RPMI7951 (cell line): ENCODE measurements around the gene TMEM263. TPM values are rescaled to one million over a fixed set of nuclear protein-coding genes. Genes with fewer than 3 reads are reported as not detected.
"Not testable (repeated sequence)": the region's sequence is repeated elsewhere in the genome, so short reads cannot be mapped to it uniquely, and the experiment has no call there.

Source experiments
- DNase-seq: peaks from one replicate; pipeline ENCODE4 v3.0.0-alpha.2; 2012; ENCODE audit warnings: low read depth
- total RNA-seq: library from RNA; depleted of rRNA; stranded (reverse); fragments of >200 nt; shearing (Covaris generic); gene quantifications from 2 replicates; pipeline ENCODE4 v1.2.3, GENCODE V29; 2014; rRNA removed

Gene TMEM263
- total RNA-seq, 1 experiment from 2014 or later, result 60.6 TPM

GRCh38 chr12:106986625-106987389, 31.1 kb downstream of the TMEM263 start, which contains the start of gene MTERF2:
Gene MTERF2, minus strand, starts transcription at chr12:106987146. Its CDS starts 8,432 bp downstream, at chr12:106978714.
- peak; percentile 94 for DNase-seq

DNA sequence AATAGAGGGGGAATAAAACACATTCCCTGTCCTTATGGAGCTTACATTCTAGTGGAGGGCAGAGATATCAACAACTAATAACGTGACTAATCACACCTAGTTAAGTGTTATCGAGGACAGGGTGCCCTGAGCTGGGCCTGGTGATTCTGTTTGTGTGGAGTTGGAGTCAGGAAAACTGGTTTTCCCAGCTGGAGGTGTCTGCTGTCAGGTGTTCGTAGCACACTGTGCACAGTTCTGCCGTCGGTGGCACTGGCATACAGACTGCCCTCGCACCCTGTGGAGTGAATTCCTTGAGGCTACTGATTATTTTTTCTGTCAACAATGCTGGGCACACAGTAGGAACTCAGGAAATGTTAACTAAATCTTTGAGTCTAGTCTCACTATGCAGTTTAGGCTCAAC, 32.1 kb downstream of the TMEM263 start:
- DNase-seq, result no peak

DNA sequence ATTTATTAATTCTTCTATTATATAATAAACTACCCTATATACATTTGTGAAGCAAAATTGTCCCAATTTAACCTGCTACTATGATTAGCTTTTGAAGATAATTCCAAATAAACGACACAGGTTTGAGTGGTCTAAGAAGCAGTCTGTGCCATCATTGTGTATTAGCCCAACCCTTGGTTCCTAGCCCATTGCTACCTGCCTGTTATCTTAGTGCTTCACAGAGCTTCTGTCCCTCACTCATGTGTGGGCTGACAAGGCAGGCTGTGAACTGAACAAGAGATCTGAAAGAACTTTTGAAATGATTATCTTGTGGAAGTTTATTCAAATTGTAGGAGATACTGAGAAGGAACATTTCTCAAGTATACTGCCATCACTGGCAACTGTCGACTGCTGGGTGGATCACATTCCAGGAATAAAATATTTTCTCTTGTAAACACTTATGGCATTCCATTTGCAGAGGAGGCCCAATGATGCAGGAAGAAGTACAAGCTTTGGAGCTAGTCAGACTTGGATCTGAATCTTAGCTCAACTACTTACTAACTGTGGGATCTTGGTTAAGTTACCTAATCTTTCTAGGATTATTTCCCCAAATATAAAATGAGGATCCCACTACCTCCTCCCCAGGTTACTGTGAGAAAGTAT, 39.0 kb downstream of the TMEM263 start:
- DNase-seq, result no peak

DNA sequence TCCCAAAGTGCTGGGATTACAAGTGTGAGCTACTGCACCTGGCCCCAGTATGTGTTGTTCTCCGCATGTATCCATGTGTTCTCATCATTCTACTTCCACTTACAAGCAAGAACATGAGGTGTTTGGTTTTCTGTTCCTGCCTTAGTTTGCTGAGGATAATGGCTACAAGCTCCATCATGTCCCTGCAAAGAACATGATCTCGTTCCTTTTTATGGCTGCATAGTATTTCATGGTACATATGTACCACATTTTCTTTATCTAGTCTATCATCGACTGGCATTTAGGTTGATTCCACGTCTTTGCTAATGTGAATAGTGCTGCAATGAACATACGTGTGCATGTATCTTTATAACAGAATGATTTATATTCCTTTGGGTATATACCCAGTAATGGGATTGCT, 40.4 kb downstream of the TMEM263 start:
- DNase-seq, result not testable (repeated sequence)

GRCh38 chr12:106997916-106998315, 42.2 kb downstream of the TMEM263 start:
- no peak for DNase-seq

- no peak for DNase-seq
These were observed 43.7 kb downstream of the TMEM263 start for GRCh38 chr12:106999446-106999845.

GRCh38 chr12:107002665-107003064, 47.0 kb downstream of the TMEM263 start:
- DNase-seq, result not testable (repeated sequence)

DNA sequence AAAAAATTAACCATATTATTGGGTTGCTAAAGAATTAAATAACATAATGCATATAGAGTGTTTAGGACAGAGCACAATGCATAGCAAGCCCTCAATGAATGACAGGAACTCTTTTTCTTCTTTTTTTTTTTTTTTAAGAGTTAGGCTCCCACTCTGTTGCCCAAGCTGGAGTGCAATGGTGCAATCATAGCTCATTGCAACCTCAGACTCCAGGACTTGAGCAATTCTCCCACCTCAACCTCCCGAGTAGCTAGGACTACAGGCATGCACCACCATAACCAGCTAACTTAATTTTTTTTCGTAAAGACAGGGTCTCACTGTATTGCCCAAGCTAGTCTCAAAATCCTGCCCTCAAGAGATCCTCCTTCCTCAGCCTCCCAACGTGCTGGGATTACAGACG, 51.7 kb downstream of the TMEM263 start:
- DNase-seq, result no peak

DNA sequence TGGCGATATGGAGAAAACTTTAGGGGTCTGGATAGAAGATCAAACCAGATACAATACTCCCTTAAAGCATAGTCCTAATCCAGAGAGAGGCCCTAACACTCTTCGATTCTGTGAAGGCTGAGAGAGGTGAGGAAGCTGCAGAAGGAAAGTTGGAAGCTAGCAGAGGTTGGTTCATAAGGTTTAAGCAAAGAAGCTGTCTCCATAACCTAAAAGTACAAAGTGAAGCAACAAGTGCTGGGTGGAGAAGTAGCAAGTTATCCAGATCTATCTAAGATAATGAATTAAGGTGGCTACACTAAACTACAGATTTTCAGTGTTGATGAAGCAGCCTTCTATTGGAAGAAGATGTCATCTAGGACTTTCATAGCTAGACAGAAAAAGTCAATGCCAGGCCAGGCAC, 55.8 kb downstream of the TMEM263 start:
- no peak for DNase-seq

DNA sequence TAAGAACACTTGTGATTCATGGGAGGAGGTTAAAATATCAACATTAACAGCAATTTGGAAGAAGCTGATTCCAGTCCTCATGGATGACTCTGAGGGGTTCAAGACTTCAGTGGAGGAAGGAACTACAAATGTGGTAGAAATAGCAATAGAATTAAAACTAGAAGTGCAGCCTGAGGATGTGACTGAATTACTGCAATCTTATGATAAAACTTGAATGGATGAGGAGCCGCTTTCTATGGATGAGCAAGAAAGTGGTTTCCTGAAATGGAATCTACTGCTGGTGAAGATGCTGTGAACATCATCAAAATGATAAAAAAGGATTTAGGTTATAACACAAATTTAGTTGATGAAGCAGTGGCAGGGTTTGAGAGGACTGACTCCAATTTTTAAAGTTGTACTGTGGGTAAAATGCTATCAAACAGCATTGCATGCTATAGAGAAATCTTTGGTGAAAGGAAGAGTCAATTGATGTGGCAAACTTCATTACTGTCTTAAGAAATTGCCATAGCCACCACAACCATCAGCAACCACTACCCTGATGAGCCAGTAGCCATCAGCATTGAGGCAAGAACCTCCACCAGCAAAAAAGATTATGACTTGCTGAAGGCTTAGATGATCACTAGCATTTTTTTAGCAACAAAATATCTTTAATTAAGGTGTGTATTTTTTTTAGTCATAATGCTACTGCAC, 57.2 kb downstream of the TMEM263 start:
- no peak for DNase-seq

DNA sequence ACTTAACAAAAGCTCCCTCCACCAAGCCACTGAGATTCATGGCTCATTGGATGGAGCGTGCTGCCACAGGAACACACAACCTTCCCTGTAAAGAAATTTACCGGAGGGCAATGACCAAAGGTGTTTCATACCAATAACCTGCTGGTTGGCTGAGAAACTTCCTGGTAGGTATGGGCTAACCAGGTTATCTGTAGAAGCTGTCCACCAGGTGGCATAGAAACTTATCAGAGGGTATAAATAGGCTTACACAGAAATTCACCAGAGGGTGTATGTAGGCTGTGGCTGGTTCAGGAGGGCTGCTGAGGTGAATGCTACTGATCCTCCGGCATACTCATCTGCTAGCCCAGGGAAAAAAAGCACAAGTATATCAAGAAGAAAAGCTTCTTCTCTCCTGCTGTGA, 58.3 kb downstream of the TMEM263 start:
- DNase-seq, result no peak

GRCh38 chr12:107017042-107017441, 61.3 kb downstream of the TMEM263 start:
- no peak for DNase-seq

DNA sequence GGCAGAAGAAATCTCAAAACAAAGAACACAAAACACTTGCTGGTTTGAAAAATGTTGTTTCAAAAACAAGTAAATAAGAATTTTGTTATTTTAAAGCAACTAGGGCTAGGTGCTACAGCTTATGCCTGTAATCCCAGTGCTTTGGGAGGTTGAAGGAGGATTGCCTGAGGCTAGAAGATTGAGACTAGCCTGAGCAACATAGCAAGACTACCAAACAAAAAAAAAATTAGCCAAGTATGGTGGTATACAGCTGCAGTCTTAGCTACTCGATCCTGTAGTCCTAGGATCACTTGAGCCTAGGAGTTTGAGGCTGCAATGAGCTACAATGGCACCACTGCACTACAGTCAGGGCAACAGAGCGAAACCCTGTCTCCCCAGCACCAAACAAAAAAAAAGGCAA, 63.8 kb downstream of the TMEM263 start:
- DNase-seq, result no peak

Other genes starting within 250 kb of the TMEM263 start
- gene RIC8B, start 181.2 kb upstream of the TMEM263 start, total RNA-seq, result 10.7 and 11.9 TPM in 2 replicates
- 5.6 and 7.7 TPM in 2 replicates for gene MTERF2, start 31.2 kb downstream of the TMEM263 start, total RNA-seq
- 17.2 and 18.2 TPM in 2 replicates for gene CRY1, start 137.6 kb downstream of the TMEM263 start, total RNA-seq